ENCODE results near the gene APC.

DNA sequence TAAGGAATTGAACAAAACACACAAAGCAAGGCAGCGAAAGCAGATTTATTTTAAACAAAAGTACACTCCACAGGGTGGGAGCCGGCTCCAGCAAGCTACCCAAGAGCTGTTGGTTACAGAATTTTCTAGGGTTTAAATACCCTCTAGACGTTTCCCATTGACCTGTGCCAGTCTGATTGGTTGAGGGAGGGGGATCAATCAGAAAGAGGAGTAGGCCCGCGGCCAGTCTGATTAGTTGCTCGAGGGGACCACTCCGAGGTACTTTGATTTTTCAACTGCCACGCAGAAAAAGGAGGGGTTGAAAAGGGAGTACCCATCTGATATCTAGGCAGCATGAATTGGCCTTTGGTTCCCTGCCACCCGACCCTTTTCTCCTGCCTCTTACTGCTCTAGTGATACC is 124.4 kb downstream of the APC start:
- TF ChIP-seq, protein P1, sequence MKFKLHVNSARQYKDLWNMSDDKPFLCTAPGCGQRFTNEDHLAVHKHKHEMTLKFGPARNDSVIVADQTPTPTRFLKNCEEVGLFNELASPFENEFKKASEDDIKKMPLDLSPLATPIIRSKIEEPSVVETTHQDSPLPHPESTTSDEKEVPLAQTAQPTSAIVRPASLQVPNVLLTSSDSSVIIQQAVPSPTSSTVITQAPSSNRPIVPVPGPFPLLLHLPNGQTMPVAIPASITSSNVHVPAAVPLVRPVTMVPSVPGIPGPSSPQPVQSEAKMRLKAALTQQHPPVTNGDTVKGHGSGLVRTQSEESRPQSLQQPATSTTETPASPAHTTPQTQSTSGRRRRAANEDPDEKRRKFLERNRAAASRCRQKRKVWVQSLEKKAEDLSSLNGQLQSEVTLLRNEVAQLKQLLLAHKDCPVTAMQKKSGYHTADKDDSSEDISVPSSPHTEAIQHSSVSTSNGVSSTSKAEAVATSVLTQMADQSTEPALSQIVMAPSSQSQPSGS (IDR thresholded peaks at IDR 0.05; ENCODE audit: low read length), result no peak
- TF ChIP-seq, protein P2, sequence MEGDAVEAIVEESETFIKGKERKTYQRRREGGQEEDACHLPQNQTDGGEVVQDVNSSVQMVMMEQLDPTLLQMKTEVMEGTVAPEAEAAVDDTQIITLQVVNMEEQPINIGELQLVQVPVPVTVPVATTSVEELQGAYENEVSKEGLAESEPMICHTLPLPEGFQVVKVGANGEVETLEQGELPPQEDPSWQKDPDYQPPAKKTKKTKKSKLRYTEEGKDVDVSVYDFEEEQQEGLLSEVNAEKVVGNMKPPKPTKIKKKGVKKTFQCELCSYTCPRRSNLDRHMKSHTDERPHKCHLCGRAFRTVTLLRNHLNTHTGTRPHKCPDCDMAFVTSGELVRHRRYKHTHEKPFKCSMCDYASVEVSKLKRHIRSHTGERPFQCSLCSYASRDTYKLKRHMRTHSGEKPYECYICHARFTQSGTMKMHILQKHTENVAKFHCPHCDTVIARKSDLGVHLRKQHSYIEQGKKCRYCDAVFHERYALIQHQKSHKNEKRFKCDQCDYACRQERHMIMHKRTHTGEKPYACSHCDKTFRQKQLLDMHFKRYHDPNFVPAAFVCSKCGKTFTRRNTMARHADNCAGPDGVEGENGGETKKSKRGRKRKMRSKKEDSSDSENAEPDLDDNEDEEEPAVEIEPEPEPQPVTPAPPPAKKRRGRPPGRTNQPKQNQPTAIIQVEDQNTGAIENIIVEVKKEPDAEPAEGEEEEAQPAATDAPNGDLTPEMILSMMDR (IDR thresholded peaks at IDR 0.05 in 2 of 3, conservative IDR thresholded peaks at IDR 0.05 in 1 of 3; ENCODE audit: control insufficient read depth in 2 of 3, extremely low read depth in 1 of 3, insufficient read depth in 1 of 3, low read depth in 3 of 3, low read length in 3 of 3), result no peak

All from GM12878 (cell line).